GM18909 (cell line): ENCODE measurements around the gene PABPN1L.

ENCODE experiments used
- ATAC-seq: cut with Tn5 transposase; IDR thresholded peaks from one replicate; pipeline ENCODE4 v1.9.1; 2021; ENCODE audit warnings: mild to moderate bottlenecking; ENCODE audit not compliant: unreplicated experiment, poor library complexity

PABPN1L gene

GRCh38 chr16:88866151-88866920, at the start of gene PABPN1L:
PABPN1L (minus strand) TSS chr16:88866660; CDS start chr16:88866606, 54 bp downstream.
- ATAC-seq: no peak

GRCh38 chr16:88915639-88916327, 49.3 kb upstream of the PABPN1L start:
- ATAC-seq: no peak

GRCh38 chr16:88914750-88915368, 48.4 kb upstream of the PABPN1L start:
- no peak for ATAC-seq

GRCh38 chr16:88913870-88914269, 47.4 kb upstream of the PABPN1L start:
- no peak for ATAC-seq

- no peak for ATAC-seq
Observed at GRCh38 chr16:88913001-88913612, 46.6 kb upstream of the PABPN1L start.

- ATAC-seq: no peak
Observed at GRCh38 chr16:88912556-88912955, 46.1 kb upstream of the PABPN1L start.

- no peak for ATAC-seq
Observed at GRCh38 chr16:88911946-88912310, 45.5 kb upstream of the PABPN1L start.

- ATAC-seq: no peak
Observed at GRCh38 chr16:88911136-88911945, 44.9 kb upstream of the PABPN1L start.

GRCh38 chr16:88910284-88911135, 44.0 kb upstream of the PABPN1L start:
- no peak for ATAC-seq

GRCh38 chr16:88909431-88910210, 43.2 kb upstream of the PABPN1L start:
- no peak for ATAC-seq

GRCh38 chr16:88908307-88908706, 41.8 kb upstream of the PABPN1L start:
- ATAC-seq: no peak

GRCh38 chr16:88907768-88908167, 41.3 kb upstream of the PABPN1L start:
- no peak for ATAC-seq

GRCh38 chr16:88906535-88907105, 40.2 kb upstream of the PABPN1L start:
- no peak for ATAC-seq

- ATAC-seq: no peak
Observed at GRCh38 chr16:88906020-88906419, 39.6 kb upstream of the PABPN1L start.

GRCh38 chr16:88905563-88905962, 39.1 kb upstream of the PABPN1L start:
- no peak for ATAC-seq

- ATAC-seq: no peak
Observed at GRCh38 chr16:88904676-88905365, 38.4 kb upstream of the PABPN1L start.

GRCh38 chr16:88903267-88903666, 36.8 kb upstream of the PABPN1L start:
- no peak for ATAC-seq

GRCh38 chr16:88902744-88903143, 36.3 kb upstream of the PABPN1L start:
- no peak for ATAC-seq
